ENCODE data around the gene STN1.

The STN1 gene

GRCh38 chr10:103892181-103892580, 25.8 kb downstream of the STN1 start:
- DNase-seq: no peak

- DNase-seq: no peak
Observed at GRCh38 chr10:103890688-103891087, 27.3 kb downstream of the STN1 start.

GRCh38 chr10:103890194-103890658, 27.8 kb downstream of the STN1 start:
- DNase-seq: peak; percentile 66

DNA sequence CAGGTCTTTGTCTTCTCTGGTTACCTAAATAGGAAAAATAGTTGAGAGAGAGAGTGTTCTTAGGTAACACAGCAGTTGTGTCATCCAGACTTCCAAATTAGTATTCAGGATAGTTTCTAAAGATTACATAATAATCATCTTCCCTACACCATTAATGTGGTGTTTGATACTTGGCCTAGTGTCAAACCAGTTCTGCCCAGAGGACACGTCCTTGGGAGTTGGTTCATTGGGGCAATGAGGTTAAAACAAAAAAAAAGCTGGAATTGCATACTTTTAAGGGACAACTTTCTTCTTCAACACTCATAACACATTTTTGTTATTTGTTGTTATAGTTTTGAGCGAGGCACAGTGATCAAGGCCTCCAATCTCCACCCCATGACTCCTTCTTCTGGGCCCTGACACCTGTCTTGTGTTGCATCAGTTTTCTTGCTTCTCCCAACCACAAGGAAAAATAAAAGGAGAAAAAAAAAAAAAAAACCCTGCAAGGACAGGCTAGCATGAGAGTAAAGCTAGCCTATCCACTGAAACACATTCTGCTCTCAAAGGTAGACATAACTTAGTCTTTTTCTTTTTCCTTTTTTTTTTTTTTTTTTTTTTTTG, 28.8 kb downstream of the STN1 start:
- no peak for DNase-seq

- peak; percentile 68 for DNase-seq
Observed at GRCh38 chr10:103888113-103888841, 29.7 kb downstream of the STN1 start.

- DNase-seq: no peak
Observed at GRCh38 chr10:103885617-103886016, 32.4 kb downstream of the STN1 start.

GRCh38 chr10:103884681-103885139, 33.3 kb downstream of the STN1 start:
- DNase-seq: no peak

- no peak for DNase-seq
Observed at GRCh38 chr10:103882285-103883007, 35.5 kb downstream of the STN1 start.

DNA sequence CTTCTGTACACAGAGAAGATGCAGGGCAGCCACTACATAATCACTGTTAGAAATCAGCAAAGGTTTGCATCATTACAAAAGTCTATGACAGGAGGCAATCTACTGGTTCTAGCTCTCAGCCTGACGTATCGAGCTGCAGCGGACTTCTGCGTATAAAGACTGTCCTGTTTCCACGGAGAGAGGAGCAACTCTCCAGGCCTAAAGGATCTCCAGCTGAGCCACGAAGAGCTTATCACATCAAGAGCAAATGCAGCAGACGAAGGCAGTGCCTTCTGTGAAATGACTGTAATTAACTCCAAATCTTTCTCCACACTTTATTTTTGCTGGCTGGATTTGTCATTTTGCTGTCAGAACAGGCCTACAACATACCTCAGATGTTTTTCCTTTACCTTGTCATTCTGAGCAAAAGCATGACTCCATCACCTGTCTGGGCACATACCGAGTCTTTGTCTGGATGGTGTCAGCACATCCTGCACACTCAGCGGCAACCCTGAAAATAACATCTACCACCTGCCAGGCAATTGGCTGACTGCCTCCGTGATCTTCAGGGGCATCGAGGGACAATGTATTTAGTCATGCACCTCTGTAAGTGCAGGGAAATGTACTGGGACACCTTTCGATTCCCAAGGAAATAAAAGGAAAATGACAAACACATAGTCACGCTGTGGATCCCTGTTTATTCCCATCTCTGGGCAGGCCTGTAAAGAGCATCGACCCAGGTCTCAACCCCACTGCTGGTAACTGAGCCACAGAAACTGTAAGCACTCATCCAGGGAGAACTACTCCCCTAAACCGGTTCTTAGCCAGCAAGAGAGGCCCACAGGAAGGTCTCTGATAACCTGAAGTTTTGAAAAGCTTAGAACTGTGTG, 36.3 kb downstream of the STN1 start:
- DNase-seq: no peak

GRCh38 chr10:103879831-103880230, 38.2 kb downstream of the STN1 start:
- no peak for DNase-seq

- DNase-seq: no peak
Observed at GRCh38 chr10:103879409-103879808, 38.6 kb downstream of the STN1 start.

DNA sequence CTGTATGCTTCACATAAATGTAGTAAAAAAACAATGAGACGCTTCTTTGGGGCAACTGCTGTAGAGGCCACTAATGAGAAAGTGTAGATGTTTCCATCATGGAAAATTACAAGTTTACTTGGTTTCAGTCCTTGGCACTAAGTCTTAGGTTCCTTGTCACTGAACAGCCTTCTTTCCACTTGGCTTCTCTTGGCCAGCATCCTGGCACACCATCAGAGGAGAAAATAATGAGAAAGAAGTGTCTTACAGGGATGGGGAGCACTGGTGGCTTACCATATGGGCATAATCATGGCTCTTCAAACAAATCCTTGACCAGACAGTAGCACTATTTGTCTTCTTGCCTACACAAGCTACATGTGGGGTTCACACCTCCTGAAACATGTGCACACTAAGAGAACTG, 40.1 kb downstream of the STN1 start:
- DNase-seq: no peak

DNA sequence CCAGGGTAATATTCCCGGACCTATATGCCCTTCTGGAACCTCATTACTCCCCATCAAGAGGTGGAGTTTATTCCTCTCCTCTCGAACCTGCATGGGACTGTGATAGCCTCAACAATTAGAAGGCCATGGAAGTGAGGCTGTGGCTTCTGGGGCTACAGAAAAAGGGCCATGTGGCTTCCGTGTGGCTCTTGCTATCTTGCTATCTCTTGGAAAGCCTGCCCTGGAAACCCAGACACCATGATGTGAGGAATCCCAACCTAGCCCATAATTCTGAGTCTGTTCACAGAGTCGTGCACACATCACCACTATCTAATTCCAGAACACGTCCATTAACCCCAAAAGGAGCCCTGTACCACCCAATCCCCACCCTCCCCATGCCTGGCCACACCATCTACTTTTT, 41.8 kb downstream of the STN1 start:
- no peak for DNase-seq

- DNase-seq: no peak
Observed at GRCh38 chr10:103874730-103875129, 43.3 kb downstream of the STN1 start.

GRCh38 chr10:103872137-103872931, 45.6 kb downstream of the STN1 start:
- no peak for DNase-seq

DNA sequence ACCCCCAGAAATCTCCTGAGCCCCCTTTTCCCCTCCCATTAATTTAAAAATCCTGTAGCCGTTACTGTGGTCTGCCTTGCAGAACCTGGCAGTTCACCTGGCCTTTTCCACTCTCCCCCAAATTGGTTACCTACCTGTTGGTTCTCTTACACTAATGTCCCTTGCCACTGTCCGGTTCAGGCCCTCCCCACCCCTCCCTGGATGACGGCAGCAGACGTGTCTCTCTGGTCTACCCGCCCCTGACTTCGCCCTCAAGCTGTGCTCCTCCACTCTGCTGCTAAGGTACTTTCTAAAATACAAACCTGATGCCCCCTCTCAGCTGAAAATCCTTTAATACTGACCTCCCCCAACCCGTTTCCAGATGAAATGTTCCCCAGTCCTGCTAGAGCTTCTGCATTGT, 47.0 kb downstream of the STN1 start:
- no peak for DNase-seq

- no peak for DNase-seq
Observed at GRCh38 chr10:103870516-103870915, 47.5 kb downstream of the STN1 start.

DNA sequence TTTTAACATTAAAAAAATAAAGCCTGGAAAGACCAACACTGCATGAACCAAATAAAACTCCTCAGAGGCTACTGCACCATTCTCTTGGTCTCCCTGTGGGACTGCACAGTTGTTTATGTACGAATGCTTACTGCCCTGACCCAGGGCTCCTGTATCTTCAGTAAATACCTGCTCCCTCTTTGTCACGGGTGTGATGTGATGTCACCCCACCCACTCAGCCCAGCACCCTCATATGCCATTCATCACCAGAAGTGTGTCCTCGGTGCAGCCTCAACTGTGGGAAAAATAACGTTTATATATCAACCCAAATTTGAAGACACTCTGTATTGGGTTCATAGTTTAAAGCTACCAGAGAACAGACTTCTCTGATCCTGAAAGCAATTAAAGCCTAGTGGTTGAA, 48.6 kb downstream of the STN1 start:
- no peak for DNase-seq

GRCh38 chr10:103868200-103868599, 49.8 kb downstream of the STN1 start:
- DNase-seq: no peak

- no peak for DNase-seq
Observed at GRCh38 chr10:103861505-103861904, 56.5 kb downstream of the STN1 start.

GRCh38 chr10:103859161-103860086, 58.6 kb downstream of the STN1 start:
- DNase-seq: peak; percentile 80
